Measurements from ENCODE around the gene MAPKBP1.

- TF ChIP-seq, protein P1, sequence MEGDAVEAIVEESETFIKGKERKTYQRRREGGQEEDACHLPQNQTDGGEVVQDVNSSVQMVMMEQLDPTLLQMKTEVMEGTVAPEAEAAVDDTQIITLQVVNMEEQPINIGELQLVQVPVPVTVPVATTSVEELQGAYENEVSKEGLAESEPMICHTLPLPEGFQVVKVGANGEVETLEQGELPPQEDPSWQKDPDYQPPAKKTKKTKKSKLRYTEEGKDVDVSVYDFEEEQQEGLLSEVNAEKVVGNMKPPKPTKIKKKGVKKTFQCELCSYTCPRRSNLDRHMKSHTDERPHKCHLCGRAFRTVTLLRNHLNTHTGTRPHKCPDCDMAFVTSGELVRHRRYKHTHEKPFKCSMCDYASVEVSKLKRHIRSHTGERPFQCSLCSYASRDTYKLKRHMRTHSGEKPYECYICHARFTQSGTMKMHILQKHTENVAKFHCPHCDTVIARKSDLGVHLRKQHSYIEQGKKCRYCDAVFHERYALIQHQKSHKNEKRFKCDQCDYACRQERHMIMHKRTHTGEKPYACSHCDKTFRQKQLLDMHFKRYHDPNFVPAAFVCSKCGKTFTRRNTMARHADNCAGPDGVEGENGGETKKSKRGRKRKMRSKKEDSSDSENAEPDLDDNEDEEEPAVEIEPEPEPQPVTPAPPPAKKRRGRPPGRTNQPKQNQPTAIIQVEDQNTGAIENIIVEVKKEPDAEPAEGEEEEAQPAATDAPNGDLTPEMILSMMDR (IDR thresholded peaks at IDR 0.05) = no peak
- no peak for TF ChIP-seq POLR2A (IDR thresholded peaks at IDR 0.05)
- no peak for TF ChIP-seq POLR2AphosphoS5 (IDR thresholded peaks at IDR 0.05)
- TF ChIP-seq EP300 (IDR thresholded peaks at IDR 0.05) = no peak
These were observed 15.0 kb downstream of the MAPKBP1 start for GRCh38 chr15:41789236-41789635.
